ENCODE data around the gene S1PR2. TPM values are rescaled to one million over a fixed set of nuclear protein-coding genes. Genes with fewer than 3 reads are reported as not detected.

The S1PR2 gene
- total and polyA plus RNA-seq, 4 donors, result 1.2 to 4.8 (median 3.3) TPM

DNA sequence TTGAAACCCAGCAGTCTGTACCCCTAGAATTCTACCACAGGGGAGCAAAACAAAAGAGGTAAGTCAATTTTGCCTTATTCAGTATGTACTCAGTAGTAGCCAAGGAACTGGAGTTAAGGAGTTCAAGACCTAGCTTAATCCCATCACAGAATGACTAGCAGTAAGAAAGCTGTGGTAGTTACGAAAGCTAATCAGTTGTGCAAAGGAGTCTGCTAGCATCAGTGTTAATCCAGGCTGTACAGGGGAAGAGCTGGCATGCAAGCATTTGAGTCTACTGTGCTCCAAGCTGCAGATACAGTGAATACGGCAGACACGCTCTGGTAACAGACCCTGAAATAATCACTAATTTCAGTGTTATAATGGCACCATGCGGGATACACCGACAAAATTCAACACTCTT lies 41.1 kb downstream of the S1PR2 start:
- WGBS, result 97% methylated on average over 5 of the region's 5 CpGs
- no peak overlapping the region for H3K9ac ChIP-seq (ENCODE audit: low read depth in 1 of 2, low read length in 2 of 2)
- TF ChIP-seq EGR1 (IDR thresholded peaks at IDR 0.05; ENCODE audit: low read depth in 2 of 2), result no peak
- TF ChIP-seq, protein P1, sequence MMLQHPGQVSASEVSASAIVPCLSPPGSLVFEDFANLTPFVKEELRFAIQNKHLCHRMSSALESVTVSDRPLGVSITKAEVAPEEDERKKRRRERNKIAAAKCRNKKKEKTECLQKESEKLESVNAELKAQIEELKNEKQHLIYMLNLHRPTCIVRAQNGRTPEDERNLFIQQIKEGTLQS (IDR thresholded peaks at IDR 0.05), result no peak
- TF ChIP-seq JUND (IDR thresholded peaks at IDR 0.05), result no peak
- TF ChIP-seq, protein P2, sequence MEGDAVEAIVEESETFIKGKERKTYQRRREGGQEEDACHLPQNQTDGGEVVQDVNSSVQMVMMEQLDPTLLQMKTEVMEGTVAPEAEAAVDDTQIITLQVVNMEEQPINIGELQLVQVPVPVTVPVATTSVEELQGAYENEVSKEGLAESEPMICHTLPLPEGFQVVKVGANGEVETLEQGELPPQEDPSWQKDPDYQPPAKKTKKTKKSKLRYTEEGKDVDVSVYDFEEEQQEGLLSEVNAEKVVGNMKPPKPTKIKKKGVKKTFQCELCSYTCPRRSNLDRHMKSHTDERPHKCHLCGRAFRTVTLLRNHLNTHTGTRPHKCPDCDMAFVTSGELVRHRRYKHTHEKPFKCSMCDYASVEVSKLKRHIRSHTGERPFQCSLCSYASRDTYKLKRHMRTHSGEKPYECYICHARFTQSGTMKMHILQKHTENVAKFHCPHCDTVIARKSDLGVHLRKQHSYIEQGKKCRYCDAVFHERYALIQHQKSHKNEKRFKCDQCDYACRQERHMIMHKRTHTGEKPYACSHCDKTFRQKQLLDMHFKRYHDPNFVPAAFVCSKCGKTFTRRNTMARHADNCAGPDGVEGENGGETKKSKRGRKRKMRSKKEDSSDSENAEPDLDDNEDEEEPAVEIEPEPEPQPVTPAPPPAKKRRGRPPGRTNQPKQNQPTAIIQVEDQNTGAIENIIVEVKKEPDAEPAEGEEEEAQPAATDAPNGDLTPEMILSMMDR (IDR thresholded peaks at IDR 0.05; ENCODE audit: low read depth, low read length, missing input control), result no peak
- TF ChIP-seq RXRA (IDR thresholded peaks at IDR 0.05), result no peak
- TF ChIP-seq, protein P3, sequence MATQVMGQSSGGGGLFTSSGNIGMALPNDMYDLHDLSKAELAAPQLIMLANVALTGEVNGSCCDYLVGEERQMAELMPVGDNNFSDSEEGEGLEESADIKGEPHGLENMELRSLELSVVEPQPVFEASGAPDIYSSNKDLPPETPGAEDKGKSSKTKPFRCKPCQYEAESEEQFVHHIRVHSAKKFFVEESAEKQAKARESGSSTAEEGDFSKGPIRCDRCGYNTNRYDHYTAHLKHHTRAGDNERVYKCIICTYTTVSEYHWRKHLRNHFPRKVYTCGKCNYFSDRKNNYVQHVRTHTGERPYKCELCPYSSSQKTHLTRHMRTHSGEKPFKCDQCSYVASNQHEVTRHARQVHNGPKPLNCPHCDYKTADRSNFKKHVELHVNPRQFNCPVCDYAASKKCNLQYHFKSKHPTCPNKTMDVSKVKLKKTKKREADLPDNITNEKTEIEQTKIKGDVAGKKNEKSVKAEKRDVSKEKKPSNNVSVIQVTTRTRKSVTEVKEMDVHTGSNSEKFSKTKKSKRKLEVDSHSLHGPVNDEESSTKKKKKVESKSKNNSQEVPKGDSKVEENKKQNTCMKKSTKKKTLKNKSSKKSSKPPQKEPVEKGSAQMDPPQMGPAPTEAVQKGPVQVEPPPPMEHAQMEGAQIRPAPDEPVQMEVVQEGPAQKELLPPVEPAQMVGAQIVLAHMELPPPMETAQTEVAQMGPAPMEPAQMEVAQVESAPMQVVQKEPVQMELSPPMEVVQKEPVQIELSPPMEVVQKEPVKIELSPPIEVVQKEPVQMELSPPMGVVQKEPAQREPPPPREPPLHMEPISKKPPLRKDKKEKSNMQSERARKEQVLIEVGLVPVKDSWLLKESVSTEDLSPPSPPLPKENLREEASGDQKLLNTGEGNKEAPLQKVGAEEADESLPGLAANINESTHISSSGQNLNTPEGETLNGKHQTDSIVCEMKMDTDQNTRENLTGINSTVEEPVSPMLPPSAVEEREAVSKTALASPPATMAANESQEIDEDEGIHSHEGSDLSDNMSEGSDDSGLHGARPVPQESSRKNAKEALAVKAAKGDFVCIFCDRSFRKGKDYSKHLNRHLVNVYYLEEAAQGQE (IDR thresholded peaks at IDR 0.05), result no peak
- no peak for TF ChIP-seq YY1 (IDR thresholded peaks at IDR 0.05)
- no peak for TF ChIP-seq RAD21 (IDR thresholded peaks at IDR 0.05)
- no peak for TF ChIP-seq HNF4A (conservative IDR thresholded peaks at IDR 0.05)
- no peak for TF ChIP-seq FOXA1 (IDR thresholded peaks at IDR 0.05)
- no peak for TF ChIP-seq SP1 (IDR thresholded peaks at IDR 0.05)
- TF ChIP-seq FOXA2 (IDR thresholded peaks at IDR 0.05), result no peak
- TF ChIP-seq, protein P4, sequence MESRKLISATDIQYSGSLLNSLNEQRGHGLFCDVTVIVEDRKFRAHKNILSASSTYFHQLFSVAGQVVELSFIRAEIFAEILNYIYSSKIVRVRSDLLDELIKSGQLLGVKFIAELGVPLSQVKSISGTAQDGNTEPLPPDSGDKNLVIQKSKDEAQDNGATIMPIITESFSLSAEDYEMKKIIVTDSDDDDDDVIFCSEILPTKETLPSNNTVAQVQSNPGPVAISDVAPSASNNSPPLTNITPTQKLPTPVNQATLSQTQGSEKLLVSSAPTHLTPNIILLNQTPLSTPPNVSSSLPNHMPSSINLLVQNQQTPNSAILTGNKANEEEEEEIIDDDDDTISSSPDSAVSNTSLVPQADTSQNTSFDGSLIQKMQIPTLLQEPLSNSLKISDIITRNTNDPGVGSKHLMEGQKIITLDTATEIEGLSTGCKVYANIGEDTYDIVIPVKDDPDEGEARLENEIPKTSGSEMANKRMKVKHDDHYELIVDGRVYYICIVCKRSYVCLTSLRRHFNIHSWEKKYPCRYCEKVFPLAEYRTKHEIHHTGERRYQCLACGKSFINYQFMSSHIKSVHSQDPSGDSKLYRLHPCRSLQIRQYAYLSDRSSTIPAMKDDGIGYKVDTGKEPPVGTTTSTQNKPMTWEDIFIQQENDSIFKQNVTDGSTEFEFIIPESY (IDR thresholded peaks at IDR 0.05), result no peak
- TF ChIP-seq TAF1 (conservative IDR thresholded peaks at IDR 0.05), result no peak
- no peak for TF ChIP-seq GABPA (IDR thresholded peaks at IDR 0.05 in 1 of 2, conservative IDR thresholded peaks at IDR 0.05 in 1 of 2)
- no peak for DNase-seq (ENCODE audit: low spot score)
- no peak overlapping the region for H3K27ac ChIP-seq (ENCODE audit: low read depth in 1 of 2, low read length in 2 of 2)
- H3K27me3 ChIP-seq (ENCODE audit: control insufficient read depth in 4 of 4, insufficient read depth in 4 of 4, low read length in 3 of 4), result no peaks in the 10 kb centered on the region
- H3K36me3 ChIP-seq (ENCODE audit: control insufficient read depth in 4 of 4, insufficient read depth in 3 of 4, low read depth in 1 of 4, low read length in 3 of 4), result peaks cover 0 to 5% (median 4%) of the 10 kb centered on the region in 4 donors
- peaks cover 8 to 25% (median 12%) of the 10 kb centered on the region in 4 donors for H3K4me1 ChIP-seq (ENCODE audit: control insufficient read depth in 4 of 4, insufficient read depth in 4 of 4, low read length in 3 of 4)
- no peaks in the 10 kb centered on the region for H3K9me3 ChIP-seq (ENCODE audit: control insufficient read depth in 4 of 4, low read length in 3 of 4)
- H3K4me3 ChIP-seq (ENCODE audit: low read depth in 1 of 3, low read length in 3 of 3), result no peak overlapping the region

DNA sequence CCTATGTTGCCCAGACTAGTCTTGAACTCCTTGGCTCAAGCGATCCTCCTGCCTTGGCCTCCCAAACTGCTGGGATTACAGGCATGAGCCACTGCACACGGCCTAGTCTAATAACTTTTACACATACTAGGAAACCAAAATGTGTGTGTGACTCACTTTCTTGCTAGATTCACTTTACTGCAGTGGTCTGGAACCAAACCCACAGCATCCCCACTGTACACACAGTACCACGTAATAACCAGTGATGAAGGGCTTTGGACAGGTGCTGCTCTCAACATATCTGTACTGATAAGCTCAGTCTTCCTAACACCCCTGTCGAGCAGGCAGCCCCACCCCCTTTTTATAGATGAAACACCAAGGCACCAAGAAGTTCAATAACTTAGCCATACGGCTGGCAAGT lies 41.5 kb downstream of the S1PR2 start:
- H3K27ac ChIP-seq (ENCODE audit: low read depth in 1 of 2, low read length in 2 of 2), result no peak overlapping the region
- TF ChIP-seq FOXA1 (IDR thresholded peaks at IDR 0.05) (no peak), GABPA (IDR thresholded peaks at IDR 0.05 in 1 of 2, conservative IDR thresholded peaks at IDR 0.05 in 1 of 2) (no peak)
- TF ChIP-seq, protein P3 (IDR thresholded peaks at IDR 0.05), result no peak
- 90% methylated on average over 5 of the region's 5 CpGs for WGBS
- no peak overlapping the region for H3K9ac ChIP-seq (ENCODE audit: low read depth in 1 of 2, low read length in 2 of 2)
- H3K4me3 ChIP-seq (ENCODE audit: low read depth in 1 of 3, low read length in 3 of 3), result no peak overlapping the region
- no peak for DNase-seq (ENCODE audit: low spot score)
- no peaks in the 10 kb centered on the region for H3K27me3 ChIP-seq (ENCODE audit: control insufficient read depth in 4 of 4, insufficient read depth in 4 of 4, low read length in 3 of 4)
- H3K4me1 ChIP-seq (ENCODE audit: control insufficient read depth in 4 of 4, insufficient read depth in 4 of 4, low read length in 3 of 4), result peaks cover 7 to 23% (median 12%) of the 10 kb centered on the region in 4 donors
- no peaks in the 10 kb centered on the region for H3K9me3 ChIP-seq (ENCODE audit: control insufficient read depth in 4 of 4, low read length in 3 of 4)
- peaks cover 1 to 8% (median 4%) of the 10 kb centered on the region in 4 donors for H3K36me3 ChIP-seq (ENCODE audit: control insufficient read depth in 4 of 4, insufficient read depth in 3 of 4, low read depth in 1 of 4, low read length in 3 of 4)
